ENCODE data around the gene F2R.

DNA sequence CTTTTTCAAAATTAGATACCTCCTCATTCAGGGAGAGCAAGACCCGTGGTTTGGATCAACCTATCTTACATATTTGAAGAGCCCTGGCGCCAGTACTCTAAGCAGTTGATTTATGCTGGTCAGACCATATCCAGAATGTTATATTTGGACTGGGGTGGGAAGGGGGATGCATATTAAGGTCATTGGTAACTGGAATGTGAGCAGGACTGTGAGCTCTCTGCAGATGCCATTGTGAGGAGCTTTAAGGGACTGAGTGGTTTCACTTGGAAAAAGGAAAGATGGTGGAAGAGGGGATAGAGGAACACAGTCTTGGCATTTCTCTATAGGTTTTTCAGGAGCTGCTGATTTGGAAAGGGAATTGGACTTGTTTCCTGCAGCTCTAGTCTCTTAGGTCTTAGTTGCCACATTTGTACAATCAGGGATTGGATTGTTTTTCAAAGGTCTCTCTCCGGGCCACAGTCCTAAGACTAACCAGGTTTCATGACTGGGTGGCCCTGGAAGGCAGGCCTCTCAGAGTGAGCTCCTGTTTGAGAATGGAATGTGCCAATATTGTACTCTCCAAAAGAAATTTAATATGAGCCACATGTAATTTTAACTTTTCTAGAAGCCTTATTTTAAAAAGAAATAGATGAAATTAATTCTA, 25.8 kb upstream of the F2R start:
- no peak for TF ChIP-seq EZH2 (IDR thresholded peaks at IDR 0.05; ENCODE audit: low read depth, unreplicated experiment)
- TF ChIP-seq, protein P1, sequence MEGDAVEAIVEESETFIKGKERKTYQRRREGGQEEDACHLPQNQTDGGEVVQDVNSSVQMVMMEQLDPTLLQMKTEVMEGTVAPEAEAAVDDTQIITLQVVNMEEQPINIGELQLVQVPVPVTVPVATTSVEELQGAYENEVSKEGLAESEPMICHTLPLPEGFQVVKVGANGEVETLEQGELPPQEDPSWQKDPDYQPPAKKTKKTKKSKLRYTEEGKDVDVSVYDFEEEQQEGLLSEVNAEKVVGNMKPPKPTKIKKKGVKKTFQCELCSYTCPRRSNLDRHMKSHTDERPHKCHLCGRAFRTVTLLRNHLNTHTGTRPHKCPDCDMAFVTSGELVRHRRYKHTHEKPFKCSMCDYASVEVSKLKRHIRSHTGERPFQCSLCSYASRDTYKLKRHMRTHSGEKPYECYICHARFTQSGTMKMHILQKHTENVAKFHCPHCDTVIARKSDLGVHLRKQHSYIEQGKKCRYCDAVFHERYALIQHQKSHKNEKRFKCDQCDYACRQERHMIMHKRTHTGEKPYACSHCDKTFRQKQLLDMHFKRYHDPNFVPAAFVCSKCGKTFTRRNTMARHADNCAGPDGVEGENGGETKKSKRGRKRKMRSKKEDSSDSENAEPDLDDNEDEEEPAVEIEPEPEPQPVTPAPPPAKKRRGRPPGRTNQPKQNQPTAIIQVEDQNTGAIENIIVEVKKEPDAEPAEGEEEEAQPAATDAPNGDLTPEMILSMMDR (conservative IDR thresholded peaks at IDR 0.05; ENCODE audit: low read depth in 2 of 2), result no peak
- TF ChIP-seq JUNB (IDR thresholded peaks at IDR 0.05; ENCODE audit: unreplicated experiment), result no peak
- no peak for TF ChIP-seq POLR2AphosphoS5 (IDR thresholded peaks at IDR 0.05; ENCODE audit: low read depth)
